ENCODE data around the gene PPP2R5B.
A peak's percentile ranks its signal among the peaks of the same experiment; 100 is the strongest.

PPP2R5B gene

DNA sequence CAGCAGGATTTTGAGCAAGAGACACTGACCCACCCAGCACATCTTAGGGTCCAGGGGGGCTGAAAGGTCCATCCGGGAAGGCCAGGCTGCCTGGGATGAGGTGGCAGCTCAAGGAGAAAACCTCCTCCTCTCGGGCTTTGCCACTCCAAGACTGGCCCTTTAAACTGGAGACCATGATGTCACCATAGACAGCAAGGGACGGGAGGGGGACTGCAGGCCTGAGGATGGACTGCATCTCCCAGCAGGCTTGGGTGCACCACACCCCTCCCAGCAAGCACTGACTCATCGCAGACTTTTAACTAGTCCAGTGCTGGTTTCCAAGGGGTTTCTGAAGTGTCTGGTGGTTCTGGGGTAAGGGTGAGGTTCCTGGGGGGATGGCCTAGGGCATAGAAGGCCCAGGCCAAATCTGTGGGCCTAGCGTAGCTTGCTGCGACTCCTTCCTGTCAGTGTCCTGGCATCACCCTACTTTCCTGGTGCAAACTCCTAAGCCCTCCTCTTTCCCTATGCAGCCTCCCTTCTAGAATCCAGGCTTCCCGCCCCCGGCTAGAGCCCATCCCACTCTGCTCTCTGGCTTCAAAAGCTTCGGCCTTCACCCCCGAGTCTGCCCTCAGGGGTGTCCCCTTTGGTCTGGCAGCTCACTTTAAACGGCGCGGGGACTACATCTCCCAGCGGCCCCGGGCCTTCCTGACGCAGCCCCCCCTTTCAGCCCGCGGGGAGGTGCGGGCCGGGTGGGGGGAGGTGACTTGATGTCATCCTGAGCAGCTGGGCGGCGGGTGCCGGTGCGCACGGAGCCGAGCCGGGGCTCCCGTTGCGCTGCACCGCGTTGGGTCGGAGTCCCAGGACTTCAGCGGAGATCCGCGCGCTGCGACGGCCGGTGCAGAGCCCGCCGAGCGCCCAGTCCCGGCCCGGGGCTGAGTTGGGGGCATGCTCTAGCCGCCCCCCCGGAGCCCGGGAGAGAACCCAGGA, at the start of gene PPP2R5B:
Gene PPP2R5B, plus strand, starts transcription at position 746 of the 966 bp plus-strand sequence. CDS start 1,046 bp downstream, outside the sequence.
- DNase-seq (ENCODE audit: low read depth in 1 of 2, low spot score in 1 of 2) = peak; percentile 79 to 83

DNA sequence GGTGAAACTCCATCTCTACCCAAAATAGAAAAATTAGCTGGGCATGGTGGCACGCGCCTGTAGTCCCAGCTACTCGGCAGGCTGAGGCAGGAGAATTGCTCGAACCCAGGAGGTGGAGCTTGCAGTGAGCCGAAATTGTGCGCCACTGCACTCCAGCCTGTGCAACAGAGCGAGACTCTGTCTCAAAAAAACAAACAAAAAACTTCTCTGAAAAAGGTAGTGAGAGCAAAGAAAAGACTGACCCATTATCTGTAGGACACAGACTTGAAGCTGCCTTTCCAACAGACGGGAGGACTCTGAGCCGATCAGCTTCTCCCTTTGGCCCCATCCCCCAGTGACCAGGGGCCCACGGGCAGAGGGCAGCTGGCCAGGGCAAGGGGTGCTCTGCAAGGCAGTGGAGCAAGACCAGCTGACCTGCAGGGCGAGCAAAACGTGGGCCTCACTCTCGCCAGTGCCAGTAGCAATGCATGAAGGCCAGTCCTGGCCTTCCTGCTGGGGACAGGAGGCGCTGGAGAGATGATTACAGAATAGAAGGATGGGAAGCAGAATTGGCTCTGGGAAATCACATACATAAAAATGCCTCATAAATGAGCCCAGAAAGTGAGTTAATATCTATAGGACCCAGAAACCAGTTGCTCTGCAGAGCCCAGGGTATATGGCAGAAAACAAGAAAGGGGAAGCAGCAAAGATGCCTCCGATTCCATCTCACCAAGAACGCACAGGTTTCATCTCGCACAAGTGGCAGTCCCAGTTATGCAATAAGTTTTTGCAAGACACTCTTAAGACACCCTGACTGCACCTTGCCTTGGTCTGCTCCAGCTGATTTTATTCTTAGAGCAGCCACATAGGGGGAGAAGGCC, 48.9 kb upstream of the PPP2R5B start:
- DNase-seq (ENCODE audit: low read depth in 1 of 2, low spot score in 1 of 2) = no peak

DNA sequence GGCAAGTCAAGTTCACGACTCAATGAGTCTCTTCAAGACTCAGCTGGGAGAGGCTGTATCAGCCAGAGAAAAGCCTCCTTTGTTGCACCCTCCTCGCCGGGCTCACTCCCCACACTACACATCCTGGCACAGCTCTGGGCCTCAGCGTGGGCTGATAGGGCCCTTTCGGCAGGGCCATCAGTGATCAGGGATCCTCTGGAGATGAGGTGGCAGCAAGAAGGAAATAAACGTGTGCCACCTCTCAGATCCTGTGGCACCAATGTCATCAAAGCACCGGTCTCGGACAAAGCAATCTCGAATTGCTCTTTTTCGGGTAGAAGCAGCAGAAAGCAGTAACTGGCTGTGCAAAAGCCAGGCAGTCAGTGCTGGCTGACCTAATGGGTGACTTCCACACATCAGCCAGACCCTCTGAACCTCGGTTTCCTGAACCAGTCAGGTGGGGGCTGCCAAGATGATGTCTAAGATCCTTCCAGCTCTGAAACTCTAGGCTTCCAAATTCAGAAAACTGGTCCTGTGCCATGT, 48.2 kb upstream of the PPP2R5B start:
- no peak for DNase-seq (ENCODE audit: low read depth in 1 of 2, low spot score in 1 of 2)

DNA sequence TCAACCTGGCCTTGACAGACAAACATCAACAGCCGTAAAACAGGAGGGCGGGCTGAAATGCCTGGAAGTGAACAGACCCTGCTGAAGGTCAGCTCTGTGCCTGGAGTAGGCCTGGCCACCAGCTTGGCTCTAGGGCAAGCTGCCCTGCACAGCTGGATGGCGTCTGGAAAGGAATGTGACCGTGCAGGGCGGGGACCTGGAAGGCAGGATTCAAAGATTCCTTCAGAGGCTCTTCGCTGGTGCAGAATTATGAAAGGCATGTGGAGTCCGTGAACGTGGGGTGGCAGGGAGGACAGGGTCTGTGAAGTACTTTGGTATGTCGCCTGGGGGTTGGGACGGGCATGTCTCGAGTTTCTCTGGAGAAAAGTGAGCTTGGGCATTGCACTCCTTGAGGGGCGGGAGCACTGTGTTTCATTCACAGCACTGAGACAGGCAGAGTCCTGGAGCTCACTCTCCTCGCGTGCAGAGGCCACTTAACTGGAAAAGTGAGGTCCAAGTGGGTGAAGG, 47.6 kb upstream of the PPP2R5B start:
- no peak for DNase-seq (ENCODE audit: low read depth in 1 of 2, low spot score in 1 of 2)

DNA sequence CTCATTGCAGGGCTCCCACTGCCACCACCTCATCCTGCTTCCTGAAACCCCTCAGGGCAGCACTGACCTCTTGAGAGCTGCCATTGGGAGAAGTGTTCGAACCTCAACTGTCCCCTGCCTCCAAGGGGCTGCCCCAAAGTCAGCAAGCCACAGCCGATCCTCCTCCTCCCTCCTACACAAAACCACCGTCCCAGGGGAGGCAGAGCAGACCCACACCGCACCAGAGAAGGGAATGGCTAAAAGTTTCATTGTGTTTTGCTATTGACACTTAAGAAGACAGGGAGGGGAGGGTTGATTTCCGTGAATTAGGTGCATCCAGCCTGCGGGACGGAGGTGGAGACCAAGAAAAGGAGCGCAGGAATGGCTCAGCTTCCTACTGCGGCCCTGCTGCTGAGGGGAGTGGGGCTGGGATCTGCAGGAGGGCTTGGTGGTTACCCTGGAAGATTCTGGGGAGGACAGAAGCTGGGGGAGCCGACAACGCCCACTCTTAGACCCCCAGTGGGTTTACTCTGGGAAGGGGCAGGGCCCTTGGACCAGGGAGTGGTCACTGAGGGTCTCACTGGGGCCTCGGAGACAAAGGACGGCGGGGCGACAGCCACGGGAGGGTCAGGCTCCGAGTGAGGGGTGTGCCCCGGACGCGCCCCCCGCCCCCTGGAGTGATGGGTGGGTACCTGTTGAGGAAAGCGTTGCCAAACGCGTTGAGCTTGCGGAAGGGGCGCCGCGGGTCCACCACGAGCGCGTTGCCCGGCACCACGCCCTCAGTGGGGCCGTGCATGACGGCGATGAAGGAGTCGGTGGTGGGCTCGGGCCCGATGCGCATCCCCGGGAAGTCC, 46.9 kb upstream of the PPP2R5B start:
- DNase-seq (ENCODE audit: low read depth in 1 of 2, low spot score in 1 of 2) = no peak

DNA sequence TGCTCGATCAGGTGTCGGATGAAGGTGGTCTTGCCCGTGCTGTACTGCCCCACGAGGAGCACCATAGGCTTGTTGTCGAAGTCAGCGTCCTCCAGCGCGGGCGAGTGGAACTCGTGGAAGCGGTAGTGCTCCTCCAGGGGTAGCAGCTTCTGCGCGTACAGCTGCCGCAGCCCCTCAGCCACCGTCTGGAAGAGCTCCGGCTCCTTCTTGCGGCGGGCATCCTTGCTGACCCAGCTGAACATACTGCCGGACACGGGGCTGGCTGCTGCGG, 46.3 kb upstream of the PPP2R5B start:
- no peak for DNase-seq (ENCODE audit: low read depth in 1 of 2, low spot score in 1 of 2)

DNA sequence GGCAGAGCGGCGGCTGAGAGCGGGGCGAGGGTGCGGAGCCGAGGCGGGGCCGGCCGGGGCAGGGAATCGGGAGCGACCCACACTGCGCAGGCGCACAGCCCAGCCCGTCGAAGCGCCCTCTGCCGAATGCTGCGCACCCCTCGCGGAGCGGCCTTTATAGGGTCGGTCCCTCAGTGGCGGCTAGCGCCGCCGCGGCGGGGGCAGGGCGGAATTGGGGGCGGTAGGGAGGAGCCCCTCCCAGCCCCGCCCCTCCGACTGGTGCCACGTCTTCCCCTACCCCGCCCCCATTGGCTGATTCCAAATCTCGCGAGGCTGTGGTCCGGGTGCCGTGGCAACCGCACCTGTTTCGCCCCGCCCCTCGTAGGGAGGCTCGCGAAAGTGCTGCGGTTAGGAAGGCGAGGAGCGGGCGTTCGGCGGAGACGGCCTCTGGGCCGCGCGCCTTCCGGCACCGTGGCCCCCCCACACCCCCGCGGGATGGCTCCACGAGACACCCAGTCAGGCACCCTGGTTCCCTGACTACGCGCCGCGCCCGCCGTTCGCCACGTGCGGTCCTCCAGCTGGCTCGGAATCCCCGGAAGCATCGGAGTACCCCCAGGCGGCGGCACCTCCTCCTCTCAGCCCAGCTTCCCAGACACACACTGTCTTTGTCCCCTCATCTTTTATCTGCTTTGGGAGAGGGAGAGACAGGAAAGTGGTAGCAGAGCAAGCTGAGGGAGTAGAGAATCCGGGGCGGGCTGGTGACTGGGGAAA, 45.8 kb upstream of the PPP2R5B start, which contains the start of gene EHD1:
Gene EHD1, minus strand, starts transcription at position 128 of the 750 bp plus-strand sequence. CDS start 157 bp downstream, outside the sequence.
- DNase-seq (ENCODE audit: low read depth in 1 of 2, low spot score in 1 of 2) = peak; percentile 99 to 100

DNA sequence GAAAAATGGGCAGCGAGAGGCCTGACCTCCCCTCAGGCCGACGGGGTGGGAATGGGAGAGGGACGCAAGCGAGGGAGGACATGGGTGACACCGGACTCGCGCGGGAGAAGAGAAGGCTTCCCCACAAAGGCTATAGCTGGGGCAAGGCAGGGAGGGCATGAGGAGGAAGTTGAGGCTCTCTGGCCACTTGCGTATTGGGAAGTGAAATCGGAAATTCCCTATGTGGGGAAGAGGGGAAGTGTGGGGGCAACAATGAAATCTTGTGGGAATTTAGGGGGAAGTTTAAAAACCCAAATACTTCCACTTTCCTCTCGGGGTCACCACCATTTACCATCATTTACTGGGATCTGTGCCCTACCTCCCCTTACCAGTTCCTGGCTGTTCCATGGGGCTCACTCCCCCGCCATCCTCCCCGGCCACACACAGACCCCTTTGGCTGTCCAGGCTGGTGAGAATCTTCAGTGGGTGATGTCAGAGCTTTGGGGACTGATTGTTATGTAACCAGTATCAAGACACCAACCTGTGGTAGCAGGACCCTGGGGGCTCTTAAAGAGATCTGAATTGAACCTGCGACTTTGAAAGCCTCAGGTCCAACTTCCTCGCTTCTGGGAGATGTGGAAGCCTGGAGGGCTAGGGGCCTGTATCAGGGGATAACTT, 45.1 kb upstream of the PPP2R5B start:
- no peak for DNase-seq (ENCODE audit: low read depth in 1 of 2, low spot score in 1 of 2)

DNA sequence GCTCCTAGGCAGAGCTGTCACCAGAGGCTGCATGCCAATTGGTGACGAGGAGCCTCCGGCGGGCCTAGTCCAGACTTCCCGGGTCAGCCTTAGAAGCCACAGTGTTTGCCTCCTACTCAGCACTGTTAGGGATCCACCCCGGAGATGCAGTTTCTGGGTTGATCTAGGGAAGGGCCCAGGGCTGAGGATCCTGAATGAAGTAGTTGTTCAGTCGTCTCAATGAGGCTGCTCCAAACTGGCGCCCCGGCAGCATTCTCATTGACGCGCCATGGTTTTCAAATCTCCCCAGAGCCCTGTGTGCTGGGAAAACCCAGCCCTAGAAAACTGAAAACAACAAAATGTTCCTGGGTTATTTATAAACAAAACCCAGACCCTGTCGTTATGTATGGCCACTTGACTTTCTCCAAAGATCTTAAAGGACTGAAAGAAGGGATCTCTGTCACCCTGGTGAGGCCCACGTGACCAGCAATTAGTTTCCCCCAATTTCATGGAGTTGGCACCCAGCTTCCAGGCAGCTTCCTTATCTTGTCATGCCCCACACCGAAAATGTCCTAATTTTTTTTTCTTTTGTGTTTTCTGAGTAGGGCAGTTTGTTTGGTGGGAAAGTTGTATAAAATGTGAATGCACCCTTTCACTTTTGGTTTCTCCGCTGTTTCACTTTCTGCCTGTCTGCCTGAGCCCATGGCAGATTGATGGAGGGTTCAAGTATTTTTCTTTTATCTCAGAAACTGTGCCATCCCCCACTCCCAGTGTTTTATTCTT, 44.1 kb upstream of the PPP2R5B start:
- DNase-seq (ENCODE audit: low read depth in 1 of 2, low spot score in 1 of 2) = no peak

DNA sequence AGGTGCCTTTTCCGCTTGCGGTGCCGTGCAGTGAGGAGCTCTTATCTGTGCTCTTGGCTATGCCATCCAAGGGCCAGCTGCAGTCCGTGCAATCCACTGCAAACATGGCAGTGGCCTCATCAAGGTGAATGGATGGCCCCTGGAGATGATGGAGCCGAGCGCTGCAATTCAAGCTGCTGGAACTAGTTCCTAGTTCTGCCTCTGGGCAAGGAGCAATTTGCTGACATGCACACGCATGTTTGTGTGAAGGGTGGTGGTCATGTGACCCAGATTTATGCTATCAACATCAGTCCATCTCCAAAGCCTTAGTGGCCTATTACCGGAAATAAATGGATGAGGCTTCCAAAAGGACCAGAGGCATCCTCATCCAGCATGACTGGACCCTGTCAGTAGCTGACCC, 43.0 kb upstream of the PPP2R5B start:
- DNase-seq (ENCODE audit: low read depth in 1 of 2, low spot score in 1 of 2) = no peak

DNA sequence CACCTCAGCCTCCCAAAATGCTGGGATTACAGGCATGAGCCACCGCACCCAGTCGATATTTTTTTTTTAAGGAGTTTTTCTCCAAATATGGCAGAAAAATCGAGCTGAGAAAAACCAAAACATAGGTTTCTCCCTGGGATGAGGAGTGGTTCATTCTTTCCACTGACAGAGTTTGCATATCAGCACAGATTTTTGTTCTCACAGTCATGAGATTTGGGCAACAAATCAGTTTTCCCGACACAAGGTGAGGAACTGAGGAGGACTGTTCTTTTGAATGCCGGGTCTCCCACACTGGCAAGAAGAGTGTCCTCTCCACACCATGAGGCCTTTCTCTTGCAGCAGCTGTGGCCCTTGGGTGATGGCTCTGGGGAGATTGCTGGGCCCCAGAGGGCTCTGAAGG, 42.2 kb upstream of the PPP2R5B start:
- no peak for DNase-seq (ENCODE audit: low read depth in 1 of 2, low spot score in 1 of 2)

DNA sequence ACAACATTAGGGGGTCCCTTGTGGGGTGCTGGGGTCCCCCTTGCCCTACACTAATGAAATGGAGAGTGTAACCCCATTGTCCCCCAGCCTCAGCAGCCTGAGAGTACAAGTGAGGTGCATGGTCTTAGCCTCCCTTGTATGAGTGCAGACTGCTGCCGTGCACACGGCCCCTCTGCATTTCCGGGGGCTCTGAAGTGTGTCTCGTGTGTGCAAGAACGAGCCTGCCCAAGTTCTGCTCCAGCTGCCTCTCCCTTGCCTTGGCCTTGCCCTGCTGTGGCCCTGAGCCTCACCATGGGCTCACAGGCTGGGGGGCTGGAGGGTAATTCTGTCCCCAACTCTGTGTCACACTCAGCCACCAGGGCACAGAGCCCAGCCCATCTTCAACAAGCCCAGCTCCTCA, 40.9 kb upstream of the PPP2R5B start:
- no peak for DNase-seq (ENCODE audit: low read depth in 1 of 2, low spot score in 1 of 2)

DNA sequence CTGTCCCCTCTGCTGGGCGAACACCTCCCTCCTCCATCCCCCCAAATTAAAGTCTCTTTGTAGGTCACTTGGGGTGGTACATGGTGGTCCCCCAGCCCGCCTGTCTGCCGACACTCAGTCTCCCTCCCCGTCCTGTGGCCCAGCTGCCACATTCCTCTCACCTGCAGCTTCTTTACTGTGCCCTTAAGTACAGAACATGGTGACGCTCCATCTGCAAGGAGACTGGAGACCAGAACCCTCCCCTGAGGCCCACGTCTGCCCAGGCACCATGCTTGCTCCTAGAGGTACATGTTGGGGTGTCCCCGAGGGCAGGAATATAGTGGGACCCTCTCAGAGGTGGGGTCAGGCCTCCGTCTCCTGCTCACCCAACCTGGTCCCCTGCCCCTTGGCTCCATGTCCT, 40.5 kb upstream of the PPP2R5B start:
- DNase-seq (ENCODE audit: low read depth in 1 of 2, low spot score in 1 of 2) = no peak

DNA sequence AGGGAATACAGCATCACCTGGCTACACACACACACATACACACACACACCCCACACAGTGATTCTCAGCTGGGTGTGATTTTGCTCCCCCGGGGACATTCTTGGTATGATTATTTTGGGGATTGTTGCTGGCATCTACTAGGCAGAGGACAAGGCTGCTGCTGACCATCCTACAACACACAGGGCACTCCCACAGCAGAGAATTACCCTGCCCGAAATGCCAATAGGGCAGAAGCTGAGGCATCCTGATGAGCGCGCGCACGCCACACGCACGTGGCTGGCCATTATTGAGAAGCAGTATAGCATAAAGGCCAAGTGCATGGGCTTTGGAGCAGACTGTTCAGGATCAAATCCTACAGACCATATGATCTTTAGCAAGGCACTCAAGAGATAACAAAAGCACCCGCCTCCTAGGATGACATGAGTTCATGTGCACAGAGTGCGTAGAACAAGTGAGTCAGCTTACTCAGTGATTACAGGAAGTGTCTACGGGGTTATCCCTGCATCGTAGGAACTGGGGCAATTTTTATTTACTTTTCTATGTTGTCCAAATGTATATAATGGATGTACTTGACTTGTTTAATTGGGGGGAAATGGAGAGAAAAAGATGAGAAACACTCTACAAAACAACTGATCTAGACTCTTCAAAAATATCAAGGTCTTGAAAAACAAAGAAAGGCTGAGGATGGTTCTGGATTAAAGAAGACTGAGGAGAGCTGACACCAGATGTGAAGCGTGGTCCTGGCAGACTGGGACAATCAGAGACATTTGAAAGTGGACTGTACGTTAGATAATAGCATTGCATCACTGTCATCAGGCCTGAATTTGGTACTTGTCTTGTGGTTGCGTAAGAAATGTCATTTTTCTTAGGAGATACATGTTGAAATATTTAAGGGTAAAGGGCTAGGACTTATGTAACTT, 38.9 kb upstream of the PPP2R5B start:
- DNase-seq (ENCODE audit: low read depth in 1 of 2, low spot score in 1 of 2) = no peak

DNA sequence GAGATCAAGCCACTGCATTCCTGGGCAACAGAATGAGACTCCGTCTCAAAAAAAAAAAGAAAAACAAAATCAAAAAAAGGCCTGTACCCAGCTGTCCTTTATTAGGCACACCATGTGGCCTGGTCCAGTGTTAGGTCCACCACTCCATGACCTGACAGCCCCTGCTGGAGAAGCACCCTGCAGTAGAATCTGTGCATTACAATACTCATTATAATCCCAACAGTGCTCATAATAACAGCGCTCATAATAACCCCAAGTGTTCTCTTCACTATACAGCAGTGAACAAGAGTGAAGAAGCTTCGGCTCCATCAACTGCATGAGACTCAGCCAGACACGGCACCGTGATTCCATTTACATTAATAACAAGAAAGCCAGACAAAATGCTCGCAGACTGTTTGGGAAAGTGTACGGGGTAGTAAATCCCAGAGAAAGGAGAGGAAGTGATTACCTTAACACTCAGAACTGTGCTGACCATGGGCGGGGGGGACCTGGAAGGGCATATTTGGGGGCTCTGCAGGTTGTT, 37.2 kb upstream of the PPP2R5B start:
- DNase-seq (ENCODE audit: low read depth in 1 of 2, low spot score in 1 of 2) = no peak

DNA sequence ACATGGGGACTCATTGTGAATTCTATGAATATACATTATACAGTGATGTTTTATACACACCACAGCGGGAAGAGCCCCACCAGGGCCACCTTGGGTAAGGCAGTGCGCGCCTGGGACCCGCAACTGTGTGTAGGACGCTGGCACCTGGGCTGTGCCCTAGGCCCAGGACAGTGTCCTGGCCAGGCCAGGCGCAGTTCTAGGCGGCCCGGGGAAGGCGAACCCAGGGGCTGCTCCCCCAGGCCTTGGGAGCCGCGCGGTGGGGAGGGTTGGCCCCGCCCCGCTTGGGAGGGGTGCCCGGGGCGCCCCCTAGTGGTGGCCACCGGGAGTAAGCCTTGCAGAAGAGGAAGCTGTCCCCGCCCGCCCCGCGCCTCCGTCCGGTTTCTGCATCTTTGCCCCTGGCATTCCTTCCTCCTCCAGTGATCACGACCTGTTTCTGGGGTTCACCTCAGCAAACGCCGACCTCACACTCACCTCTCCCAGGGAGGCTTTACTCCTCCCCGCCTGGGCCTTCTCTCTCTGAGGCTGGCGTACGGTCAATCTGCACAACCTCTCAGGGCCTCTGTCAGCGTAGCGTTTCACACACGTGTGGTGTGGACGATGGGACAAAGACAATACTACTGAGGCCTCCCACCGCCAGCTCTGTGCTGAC, 36.6 kb upstream of the PPP2R5B start:
- DNase-seq (ENCODE audit: low read depth in 1 of 2, low spot score in 1 of 2) = peak; percentile 77 to 82

DNA sequence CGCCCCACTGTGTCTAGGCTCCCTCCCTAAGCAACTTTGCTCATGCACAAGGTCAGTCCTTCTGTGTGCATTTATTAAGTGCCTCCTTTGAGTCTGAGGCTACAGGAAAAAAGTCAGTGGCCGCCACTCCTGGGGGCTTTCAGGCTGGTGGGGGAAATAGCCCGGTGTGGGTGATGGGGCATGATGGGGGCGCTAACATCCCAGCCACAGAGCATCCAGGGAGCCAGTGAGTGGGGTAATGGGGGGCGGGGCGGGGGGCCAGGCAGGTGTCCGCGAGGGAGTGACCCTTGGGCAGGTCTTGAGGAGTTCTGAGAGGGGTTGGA, 36.1 kb upstream of the PPP2R5B start:
- DNase-seq (ENCODE audit: low read depth in 1 of 2, low spot score in 1 of 2) = no peak

Measured in stimulated activated CD4-positive, alpha-beta T cell treated with anti-CD3 and anti-CD28 coated beads, Interleukin-15, amount 100 ng/mL, for 1 hour (primary cell).